ENCODE results near the gene TSPAN8. TPM values are rescaled to one million over a fixed set of nuclear protein-coding genes. Genes with fewer than 3 reads are reported as not detected.

Gene TSPAN8
- total and polyA plus RNA-seq, 10 of the 15 experiments (the other 5 are each of a cell fraction or from before 2014, with no cell fraction given) = 0.16 to 0.49 TPM; not detected in 8

DNA sequence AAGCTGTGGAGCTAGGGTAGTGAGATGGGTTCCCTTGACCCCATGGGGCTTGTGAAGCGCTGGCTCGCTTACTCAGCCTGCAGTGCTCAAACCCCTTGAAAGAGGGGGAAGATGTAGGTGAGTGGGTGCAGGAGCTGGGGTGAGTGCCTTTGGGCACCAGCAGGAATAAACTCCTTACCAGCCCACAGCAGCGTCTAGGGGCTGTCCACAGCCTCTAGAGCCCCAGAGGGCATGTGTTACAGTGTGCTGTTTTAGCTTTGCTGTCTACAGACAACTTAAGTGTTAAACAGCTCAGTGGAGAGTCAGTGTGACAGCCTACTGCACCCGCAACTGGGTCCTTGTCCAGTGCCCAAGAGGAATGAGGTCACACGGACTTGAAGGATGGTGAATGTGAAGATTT is 48.0 kb downstream of the TSPAN8 start:
- no peak for TF ChIP-seq POLR2A (IDR thresholded peaks at IDR 0.05; ENCODE audit: low read depth, low read length)
- TF ChIP-seq SREBF1 (IDR thresholded peaks at IDR 0.05; ENCODE audit: low read length) = no peak
- TF ChIP-seq MLLT1 (IDR thresholded peaks at IDR 0.05) = no peak
- TF ChIP-seq POLR2AphosphoS5 (IDR thresholded peaks at IDR 0.05; ENCODE audit: low read length) = no peak
- TF ChIP-seq RAD51 (IDR thresholded peaks at IDR 0.05) = no peak
- TF ChIP-seq BMI1 (IDR thresholded peaks at IDR 0.05; ENCODE audit: borderline replicate concordance) = no peak
- TF ChIP-seq SPI1 (IDR thresholded peaks at IDR 0.05; ENCODE audit: borderline replicate concordance, insufficient read depth, low read depth, low read length) = no peak
- TF ChIP-seq RB1 (IDR thresholded peaks at IDR 0.05; ENCODE audit: borderline replicate concordance) = no peak
- no peak for TF ChIP-seq NFXL1 (IDR thresholded peaks at IDR 0.05; ENCODE audit: borderline replicate concordance)
- no peak for TF ChIP-seq KLF5 (IDR thresholded peaks at IDR 0.05; ENCODE audit: partially characterized antibody)
- no peak for TF ChIP-seq IRF3 (IDR thresholded peaks at IDR 0.05)
- no peak for TF ChIP-seq NKRF (conservative IDR thresholded peaks at IDR 0.05)
- TF ChIP-seq, protein P1, sequence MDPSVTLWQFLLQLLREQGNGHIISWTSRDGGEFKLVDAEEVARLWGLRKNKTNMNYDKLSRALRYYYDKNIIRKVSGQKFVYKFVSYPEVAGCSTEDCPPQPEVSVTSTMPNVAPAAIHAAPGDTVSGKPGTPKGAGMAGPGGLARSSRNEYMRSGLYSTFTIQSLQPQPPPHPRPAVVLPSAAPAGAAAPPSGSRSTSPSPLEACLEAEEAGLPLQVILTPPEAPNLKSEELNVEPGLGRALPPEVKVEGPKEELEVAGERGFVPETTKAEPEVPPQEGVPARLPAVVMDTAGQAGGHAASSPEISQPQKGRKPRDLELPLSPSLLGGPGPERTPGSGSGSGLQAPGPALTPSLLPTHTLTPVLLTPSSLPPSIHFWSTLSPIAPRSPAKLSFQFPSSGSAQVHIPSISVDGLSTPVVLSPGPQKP (IDR thresholded peaks at IDR 0.05; ENCODE audit: low read depth, low read length) = no peak
- no peak for TF ChIP-seq RUNX3 (IDR thresholded peaks at IDR 0.05; ENCODE audit: low read length)
- no peak for DNase-seq (ENCODE audit: low read depth, low spot score)
- no peak for FAIRE-seq

More for the DNA sequence above, 48.0 kb downstream of the TSPAN8 start:
- in situ Hi-C loops (cut with MboI) = no loop called here
- ChIA-PET CTCF (interaction anchor here (0.6 kb wide), 1 partner anchor 85 kb away, joined by 4 read pairs; no protein-coding TSS in a partner anchor), SMC1A (ENCODE audit: uncharacterized antibody, unreplicated experiment) (no interaction called here), RAD21 (ENCODE audit: unreplicated experiment) (no interaction called here), POLR2A (no interaction called here)
- Histone ChIP-seq H2AFZ (ENCODE audit: control insufficient read depth, low read depth, low read length) (no peak overlapping the region), H4K20me1 (ENCODE audit: control insufficient read depth, insufficient read depth) (no peaks in the 10 kb centered on the region), H3K4me3 (no peak overlapping the region), H3K4me1 (ENCODE audit: control insufficient read depth, insufficient read depth, low read length) (no peaks in the 10 kb centered on the region), H3K79me2 (ENCODE audit: control insufficient read depth, insufficient read depth, low read length) (no peaks in the 10 kb centered on the region), H3K36me3 (ENCODE audit: control insufficient read depth in 2 of 2, insufficient read depth in 2 of 2, low read length in 1 of 2) (no peaks in the 10 kb centered on the region), H3K9me3 (replicated peaks; ENCODE audit: control insufficient read depth, insufficient read depth, low read length) (no peaks in the 10 kb centered on the region), H3K9ac (ENCODE audit: control insufficient read depth, insufficient read depth, low read length) (no peak overlapping the region), H3K27me3 (replicated peaks in 1 of 2; ENCODE audit: control insufficient read depth in 2 of 2, insufficient read depth in 2 of 2, low read length in 1 of 2) (no peaks in the 10 kb centered on the region), H3K27ac (ENCODE audit: control insufficient read depth, insufficient read depth) (no peak overlapping the region), H3K4me2 (ENCODE audit: control insufficient read depth, insufficient read depth) (no peak overlapping the region)
- BruUV-seq (replicated peaks) = no TSS peak
- WGBS (ENCODE audit: insufficient coverage, insufficient replicate concordance, low lambda C conversion rate, missing lambda C conversion rate) = 3% methylated on average over 5 of the region's 5 CpGs
- no peak; the same call in 2 of the 3 replicates for ATAC-seq
- intact Hi-C loops (cut with micrococcal nuclease; ENCODE audit: unreplicated experiment) = no loop called here
